Right lobe of liver (tissue), 4 donors: Measurements from ENCODE around the gene STXBP3.

ENCODE experiments used
- CTCF ChIP-seq, 4 donors: fragments of 200-600 bp in 3 of 4; fragments of 450-650 bp in 1 of 4; IDR thresholded peaks; one replicate each; pipeline versions ENCODE4 v1.5.1 to v1.8.0; 2016 to 2022; ENCODE audit warnings: antibody characterized with exemption in 4 of 4, mild to moderate bottlenecking in 2 of 4
- POLR2A ChIP-seq: fragments of 450-650 bp; IDR thresholded peaks from one replicate; pipeline ENCODE4 v1.6.1; 2017; ENCODE audit warnings: antibody characterized with exemption, mild to moderate bottlenecking
- donor health status: DM: no; HTN: no; CAD: no.
- donor health status: DM: no; HTN: no; CAD: no.
- donor health status: DM: no; HTN: yes; CAD: no.

DNA sequence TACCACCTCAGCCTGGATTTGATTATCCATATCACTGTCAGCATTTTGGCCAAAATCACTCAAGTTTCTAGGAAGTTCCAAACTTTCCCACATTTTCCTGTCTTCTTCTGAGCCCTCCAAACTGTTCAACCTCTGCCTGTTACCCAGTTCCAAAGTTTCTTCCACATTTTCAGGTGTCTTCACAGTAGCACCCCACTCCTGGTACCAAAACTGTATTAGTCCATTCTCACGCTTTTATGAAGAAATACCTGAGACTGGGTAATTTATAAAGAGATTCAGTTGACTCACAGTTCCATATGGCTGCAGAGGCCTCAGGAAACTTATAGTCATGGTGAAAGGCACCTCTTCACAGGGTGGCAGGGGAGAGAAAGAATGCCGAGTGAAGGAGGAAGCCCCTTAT, 39.4 kb downstream of the STXBP3 start:
- TF ChIP-seq CTCF (IDR thresholded peaks at IDR 0.05) = no peak
- no peak for TF ChIP-seq POLR2A
